ENCODE data around the gene MYLK2. TPM values are rescaled to one million over a fixed set of nuclear protein-coding genes. Genes with fewer than 3 reads are reported as not detected.

MYLK2 gene
- total RNA-seq, 1 experiment from 2014 or later: 1.5 TPM

DNA sequence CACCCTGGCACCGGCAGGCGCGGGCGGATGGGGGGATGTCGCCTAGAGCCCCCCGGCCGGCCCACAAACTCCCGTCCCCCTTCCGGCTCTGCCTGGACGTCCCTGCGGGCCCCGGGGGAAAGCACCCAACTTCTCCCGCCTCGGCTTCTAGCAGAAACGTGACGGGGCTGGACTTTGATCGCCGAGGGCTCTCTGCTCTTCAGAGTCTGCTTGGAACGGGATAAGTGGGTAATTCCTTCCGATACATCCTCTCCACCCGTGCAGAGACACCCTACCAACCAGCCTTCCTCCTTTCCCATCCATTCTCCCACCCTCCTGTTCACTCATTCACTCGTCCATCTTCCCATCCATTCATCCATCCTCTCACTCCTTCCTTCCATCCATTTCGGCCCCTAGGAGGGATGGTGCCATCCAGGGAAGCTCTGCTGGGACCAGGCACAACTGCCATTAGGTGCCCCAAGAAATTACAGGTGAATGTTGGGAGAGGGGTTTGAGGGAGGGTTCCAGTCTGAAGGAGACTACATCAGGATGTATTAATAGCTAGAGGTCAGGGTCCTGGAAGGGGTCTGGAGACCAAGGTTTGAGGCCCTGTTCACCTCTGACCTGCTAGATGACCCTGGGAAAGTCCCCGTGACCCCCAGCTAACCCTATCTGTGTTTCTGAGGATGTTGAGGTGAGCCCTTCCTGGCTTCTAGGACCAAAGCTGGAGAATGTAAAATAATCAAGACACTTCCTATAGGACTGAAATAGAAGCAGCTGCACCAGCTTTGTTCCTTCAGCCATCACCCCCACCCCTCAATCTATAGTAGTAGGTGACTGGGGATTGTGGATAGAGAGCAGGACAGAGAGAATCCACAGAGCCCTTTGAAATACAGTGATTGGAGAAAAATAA is 51.8 kb downstream of the MYLK2 start:
- Mint-ChIP-seq H3K4me1 (ENCODE audit: low read depth, unreplicated experiment) (peaks cover 10% of the 10 kb centered on the region), H3K9me3 (ENCODE audit: low read depth, unreplicated experiment) (no peaks in the 10 kb centered on the region), H3K4me3 (ENCODE audit: low read depth, unreplicated experiment) (peak overlapping the region; percentile 75), H3K36me3 (ENCODE audit: insufficient read depth, unreplicated experiment) (peaks cover 13% of the 10 kb centered on the region), H3K27me3 (ENCODE audit: unreplicated experiment) (no peaks in the 10 kb centered on the region), H3K27ac (ENCODE audit: unreplicated experiment) (peak overlapping the region; percentile 3)
- CTCF ChIA-PET: interaction anchor here (0.9 kb wide), 2 partner anchors 60 to 147 kb away, joined by 3 read pairs; no protein-coding TSS in a partner anchor
- intact Hi-C loops (cut with micrococcal nuclease; ENCODE audit: unreplicated experiment): no loop called here
- TF ChIP-seq, protein P1, sequence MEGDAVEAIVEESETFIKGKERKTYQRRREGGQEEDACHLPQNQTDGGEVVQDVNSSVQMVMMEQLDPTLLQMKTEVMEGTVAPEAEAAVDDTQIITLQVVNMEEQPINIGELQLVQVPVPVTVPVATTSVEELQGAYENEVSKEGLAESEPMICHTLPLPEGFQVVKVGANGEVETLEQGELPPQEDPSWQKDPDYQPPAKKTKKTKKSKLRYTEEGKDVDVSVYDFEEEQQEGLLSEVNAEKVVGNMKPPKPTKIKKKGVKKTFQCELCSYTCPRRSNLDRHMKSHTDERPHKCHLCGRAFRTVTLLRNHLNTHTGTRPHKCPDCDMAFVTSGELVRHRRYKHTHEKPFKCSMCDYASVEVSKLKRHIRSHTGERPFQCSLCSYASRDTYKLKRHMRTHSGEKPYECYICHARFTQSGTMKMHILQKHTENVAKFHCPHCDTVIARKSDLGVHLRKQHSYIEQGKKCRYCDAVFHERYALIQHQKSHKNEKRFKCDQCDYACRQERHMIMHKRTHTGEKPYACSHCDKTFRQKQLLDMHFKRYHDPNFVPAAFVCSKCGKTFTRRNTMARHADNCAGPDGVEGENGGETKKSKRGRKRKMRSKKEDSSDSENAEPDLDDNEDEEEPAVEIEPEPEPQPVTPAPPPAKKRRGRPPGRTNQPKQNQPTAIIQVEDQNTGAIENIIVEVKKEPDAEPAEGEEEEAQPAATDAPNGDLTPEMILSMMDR (IDR thresholded peaks at IDR 0.05; ENCODE audit: unreplicated experiment): no peak
- BruUV-seq (replicated peaks): no TSS peak
- no peak for DNase-seq

DNA sequence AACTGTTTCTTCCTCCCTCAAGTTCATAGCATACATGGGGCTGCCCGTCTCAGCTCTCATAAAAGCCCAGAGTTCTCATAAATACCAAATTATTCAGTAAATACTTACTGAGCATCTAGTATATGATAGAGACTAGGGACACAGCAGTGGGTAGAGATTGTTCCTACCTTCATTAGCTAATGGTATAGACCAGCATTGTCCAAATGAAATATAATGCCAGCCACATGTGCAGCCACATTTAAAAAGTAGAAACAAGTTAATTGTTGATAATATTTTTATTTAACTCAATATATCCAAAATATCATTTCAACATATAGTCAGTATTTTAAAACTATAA is 52.4 kb downstream of the MYLK2 start:
- Mint-ChIP-seq H3K27me3 (ENCODE audit: unreplicated experiment) (no peaks in the 10 kb centered on the region), H3K4me3 (ENCODE audit: low read depth, unreplicated experiment) (no peak overlapping the region), H3K27ac (ENCODE audit: unreplicated experiment) (no peak overlapping the region), H3K9me3 (ENCODE audit: low read depth, unreplicated experiment) (no peaks in the 10 kb centered on the region), H3K36me3 (ENCODE audit: insufficient read depth, unreplicated experiment) (peaks cover 13% of the 10 kb centered on the region), H3K4me1 (ENCODE audit: low read depth, unreplicated experiment) (peaks cover 10% of the 10 kb centered on the region)
- intact Hi-C loops (cut with micrococcal nuclease; ENCODE audit: unreplicated experiment): no loop called here
- CTCF ChIA-PET: interaction anchor here (0.6 to 0.9 kb wide), 2 partner anchors 44 to 146 kb away, joined by 3 read pairs; no protein-coding TSS in a partner anchor
- BruUV-seq (replicated peaks): no TSS peak
- TF ChIP-seq, protein P1 (IDR thresholded peaks at IDR 0.05; ENCODE audit: unreplicated experiment): no peak
- DNase-seq: no peak

DNA sequence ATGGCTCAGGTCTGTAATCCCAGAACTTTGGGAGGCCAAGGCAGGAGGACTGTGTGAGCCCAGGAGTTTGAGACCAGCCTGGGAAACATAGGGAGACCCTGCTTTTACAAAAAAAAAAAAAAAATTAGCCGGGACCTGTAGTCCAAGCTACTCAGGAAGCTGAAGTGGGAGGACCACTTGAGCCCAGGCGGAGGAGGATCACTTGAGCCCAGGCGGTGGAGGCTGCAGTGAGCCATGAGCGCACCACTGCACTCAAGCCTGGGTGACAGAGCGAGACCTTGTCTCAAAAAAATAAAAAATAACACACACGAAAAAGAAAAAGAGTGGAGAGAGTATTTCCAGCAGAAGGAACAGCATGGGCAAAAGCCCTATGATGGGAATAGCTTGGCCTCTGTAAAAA is 53.2 kb downstream of the MYLK2 start:
- Mint-ChIP-seq H3K27me3 (ENCODE audit: unreplicated experiment) (no peaks in the 10 kb centered on the region), H3K4me3 (ENCODE audit: low read depth, unreplicated experiment) (no peak overlapping the region), H3K36me3 (ENCODE audit: insufficient read depth, unreplicated experiment) (peaks cover 13% of the 10 kb centered on the region), H3K4me1 (ENCODE audit: low read depth, unreplicated experiment) (peaks cover 10% of the 10 kb centered on the region), H3K27ac (ENCODE audit: unreplicated experiment) (no peak overlapping the region), H3K9me3 (ENCODE audit: low read depth, unreplicated experiment) (no peaks in the 10 kb centered on the region)
- no peak for DNase-seq
- no TSS peak for BruUV-seq (replicated peaks)
- intact Hi-C loops (cut with micrococcal nuclease; ENCODE audit: unreplicated experiment): no loop called here
- CTCF ChIA-PET: interaction anchor here (1.0 kb wide), 1 partner anchor 244 kb away, joined by 8 read pairs; no protein-coding TSS in a partner anchor
- TF ChIP-seq, protein P1 (IDR thresholded peaks at IDR 0.05; ENCODE audit: unreplicated experiment): no peak

- Mint-ChIP-seq H3K36me3 (ENCODE audit: insufficient read depth, unreplicated experiment) (peaks cover 19% of the 10 kb centered on the region), H3K9me3 (ENCODE audit: low read depth, unreplicated experiment) (no peaks in the 10 kb centered on the region), H3K4me1 (ENCODE audit: low read depth, unreplicated experiment) (peaks cover 3% of the 10 kb centered on the region), H3K27me3 (ENCODE audit: unreplicated experiment) (peaks cover 7% of the 10 kb centered on the region), H3K4me3 (ENCODE audit: low read depth, unreplicated experiment) (no peak overlapping the region), H3K27ac (ENCODE audit: unreplicated experiment) (no peak overlapping the region)
- BruUV-seq (replicated peaks): no TSS peak
- TF ChIP-seq, protein P1 (IDR thresholded peaks at IDR 0.05; ENCODE audit: unreplicated experiment): no peak
- CTCF ChIA-PET: no interaction called here
- intact Hi-C loops (cut with micrococcal nuclease; ENCODE audit: unreplicated experiment): no loop called here
- no peak for DNase-seq
Observed at GRCh38 chr20:31875671-31876070, 56.5 kb downstream of the MYLK2 start.
